K562 (cell line): ENCODE data around the gene TSPAN15. TPM values are rescaled to one million over a fixed set of nuclear protein-coding genes. Genes with fewer than 3 reads are reported as not detected.
A peak's percentile ranks its signal among the peaks of the same experiment; 100 is the strongest.

ENCODE experiments used
- BCL6 ChIP-seq: fragments of 250-450 bp; sonication (Bioruptor Pico); IDR thresholded peaks from 2 replicates; pipeline ENCODE4 v1.4.0; 2020
- BCOR ChIP-seq: fragments of 450-650 bp; IDR thresholded peaks from 2 replicates; pipeline ENCODE4 v1.6.1; 2016
- BRF1 ChIP-seq: IDR thresholded peaks from 3 replicates; pipeline ENCODE4 v1.6.1; 2011; ENCODE audit warnings: borderline replicate concordance, mild to moderate bottlenecking; ENCODE audit not compliant: insufficient read length; ENCODE audit errors: extremely low read depth
- CBFA2T2 ChIP-seq: fragments of 450-650 bp; conservative IDR thresholded peaks from 2 replicates; pipeline ENCODE4 v1.6.1; 2017; ENCODE audit warnings: mild to moderate bottlenecking
- FIP1L1 ChIP-seq: fragments of 200-400 bp; formaldehyde crosslinking; IDR thresholded peaks from 2 replicates; pipeline ENCODE4 v1.6.1; 2018; ENCODE audit warnings: mild to moderate bottlenecking, low read depth, low read length; ENCODE audit not compliant: poor library complexity, severe bottlenecking
- GATA2 ChIP-seq: sonication (generic); formaldehyde crosslinking; IDR thresholded peaks from 2 replicates; pipeline ENCODE4 v1.4.0; 2020; ENCODE audit warnings: mild to moderate bottlenecking, missing genetic modification reagents
- GATAD2B ChIP-seq: fragments of 450-650 bp; IDR thresholded peaks from 2 replicates; pipeline ENCODE4 v1.6.1; 2017; ENCODE audit warnings: mild to moderate bottlenecking, borderline replicate concordance
- GTF2E2 ChIP-seq: fragments of 200-800 bp; sonication (Bioruptor generic); IDR thresholded peaks from 2 replicates; pipeline ENCODE4 v1.6.1; 2016; ENCODE audit warnings: missing genetic modification characterization, missing compliant biosample characterization
- HDAC3 ChIP-seq: fragments of 450-650 bp; IDR thresholded peaks from 2 replicates; pipeline ENCODE4 v1.6.1; 2018; ENCODE audit warnings: borderline replicate concordance, mild to moderate bottlenecking, moderate library complexity; ENCODE audit not compliant: partially characterized antibody
- HMG20B ChIP-seq: fragments of 250-450 bp; sonication (Bioruptor Pico); IDR thresholded peaks from 2 replicates; pipeline ENCODE4 v1.5.0; 2021; ENCODE audit warnings: mild to moderate bottlenecking
- IRF2 ChIP-seq: sonication (generic); formaldehyde crosslinking; IDR thresholded peaks from 2 replicates; pipeline ENCODE4 v1.8.1; 2022; ENCODE audit warnings: mild to moderate bottlenecking, missing genetic modification reagents
- MAFG ChIP-seq: fragments of 450-650 bp; conservative IDR thresholded peaks from 2 replicates; pipeline ENCODE4 v1.6.1; 2016; ENCODE audit warnings: missing genetic modification characterization, missing compliant biosample characterization
- MAFK ChIP-seq: IDR thresholded peaks from 2 replicates; pipeline ENCODE4 v1.6.1; 2011; ENCODE audit warnings: low read length, improper control_type of control experiment
- NFATC3 ChIP-seq: fragments of 450-650 bp; IDR thresholded peaks from 2 replicates; pipeline ENCODE4 v1.6.1; 2017; ENCODE audit warnings: mild to moderate bottlenecking
- PHF8 ChIP-seq: fragments of 200-600 bp; sonication (generic); IDR thresholded peaks from 2 replicates; pipeline ENCODE4 v1.6.1; 2012; ENCODE audit warnings: mixed run types, mild to moderate bottlenecking, inconsistent platforms, low read length, moderate library complexity, borderline replicate concordance
- SETDB1 ChIP-seq: IDR thresholded peaks from one replicate; pipeline ENCODE4 v1.6.1; 2012; ENCODE audit warnings: low read length, control low read depth, inconsistent platforms
- WHSC1 ChIP-seq: IDR thresholded peaks from one replicate; pipeline ENCODE4 v1.6.1; 2012; ENCODE audit warnings: low read length, control low read depth, inconsistent platforms
- ZBTB33 ChIP-seq: sonication (generic); formaldehyde crosslinking; IDR thresholded peaks from 2 replicates; pipeline ENCODE4 v1.8.1; 2023; ENCODE audit warnings: mild to moderate bottlenecking, missing genetic modification reagents
- ZKSCAN1 ChIP-seq: fragments of 150-350 bp; IDR thresholded peaks from 2 replicates; pipeline ENCODE4 v1.6.1; 2016; ENCODE audit warnings: low read depth, low read length
- ZNF12 ChIP-seq: sonication (generic); formaldehyde crosslinking; IDR thresholded peaks from 2 replicates; pipeline ENCODE4 v1.4.0; 2020; ENCODE audit warnings: mild to moderate bottlenecking, missing genetic modification reagents
- ZNF274 ChIP-seq: IDR thresholded peaks from 2 replicates; pipeline ENCODE4 v1.6.1; 2011; ENCODE audit warnings: low read depth, mild to moderate bottlenecking, low read length, moderate library complexity, borderline replicate concordance
- ZNF311 ChIP-seq: fragments of 250-450 bp; sonication (Bioruptor Pico); IDR thresholded peaks from 2 replicates; pipeline ENCODE4 v1.4.0; 2020; ENCODE audit warnings: mild to moderate bottlenecking, moderate library complexity
- ZNF436 ChIP-seq: fragments of 250-450, 450-650 bp; sonication (Bioruptor Pico); formaldehyde crosslinking; IDR thresholded peaks from 2 replicates; pipeline ENCODE4 v1.7.0; 2020; ENCODE audit warnings: mild to moderate bottlenecking
- ZNF551 ChIP-seq: fragments of 250-450 bp; sonication (Bioruptor Pico); IDR thresholded peaks from 2 replicates; pipeline ENCODE4 v1.5.0; 2021; ENCODE audit warnings: mild to moderate bottlenecking, moderate library complexity
- ZNF586 ChIP-seq: fragments of 450-650 bp; formaldehyde crosslinking; conservative IDR thresholded peaks from 2 replicates; pipeline ENCODE4 v1.4.0; 2020; ENCODE audit warnings: mild to moderate bottlenecking, moderate library complexity
- ZNF696 ChIP-seq: fragments of 250-450 bp; sonication (Bioruptor Pico); conservative IDR thresholded peaks from 2 replicates; pipeline ENCODE4 v1.4.0; 2020; ENCODE audit warnings: mild to moderate bottlenecking, moderate library complexity
- ZNF717 ChIP-seq: fragments of 250-450 bp; sonication (Bioruptor Pico); IDR thresholded peaks from 2 replicates; pipeline ENCODE4 v1.5.0; 2021
- ZNF785 ChIP-seq: fragments of 250-450 bp; sonication (Bioruptor Pico); IDR thresholded peaks from 2 replicates; pipeline ENCODE4 v1.4.0; 2020; ENCODE audit warnings: mild to moderate bottlenecking
- polyA plus RNA-seq, 8 experiments: library from polyadenylated mRNA; depleted of rRNA in 4 of 8; stranded (reverse) in 5 of 8; unstranded in 3 of 8; fragments of >200 nt; fragmentation: Nextera tagmentation in 2 of 8; fragmentation: Illumina TruSeq in 1 of 8; extraction: Ambion mirVana in 2 of 8; extraction: Trizol in 1 of 8; gene quantifications; 2 replicates each; pipeline versions ENCODE4 v1.2.1 to v1.2.3, GENCODE V29; 2011 to 2014; ENCODE audit warnings: inconsistent platforms in 1 of 8, missing spikeins in 1 of 8
- total RNA-seq, 7 experiments: library from RNA; depleted of rRNA in 6 of 7; stranded (reverse); fragments of >200 nt in 6 of 7; fragmentation: Illumina TruSeq in 2 of 7; extraction: Trizol in 2 of 7; gene quantifications; 2 replicates each; pipeline versions ENCODE4 v1.2.1 to v1.2.3, GENCODE V29; 2011 to 2021; ENCODE audit warnings: low replicate concordance in 1 of 7
- TF ChIP-seq, protein P1 (sequence below): sonication (generic); formaldehyde crosslinking; IDR thresholded peaks from 2 replicates; pipeline ENCODE4 v1.8.0; 2022; ENCODE audit warnings: mild to moderate bottlenecking, low read depth, missing genetic modification reagents
- TF ChIP-seq, protein P2 (sequence below): IDR thresholded peaks from 2 replicates; pipeline ENCODE4 v1.6.1; 2014; ENCODE audit warnings: antibody characterized with exemption

Gene TSPAN15
- total and polyA plus RNA-seq, 9 of the 15 experiments (the other 6 are each of a cell fraction or from before 2014, with no cell fraction given), result 0.33 to 1.0 (median 0.45) TPM; not detected in 2

- peak; percentile 33; the same call in 1 of the 2 replicates for TF ChIP-seq GATA2 (CRISPR knock-in tag)
- peak; percentile 99 for TF ChIP-seq MAFG (tag)
- TF ChIP-seq BCL6 (CRISPR knock-in tag), result no peak
- no peak for TF ChIP-seq ZNF274
- no peak for TF ChIP-seq FIP1L1
- no peak for TF ChIP-seq NFATC3
- TF ChIP-seq IRF2 (CRISPR knock-in tag), result no peak
- no peak for TF ChIP-seq PHF8
- TF ChIP-seq ZNF436 (CRISPR knock-in tag), result no peak
- no peak for TF ChIP-seq HMG20B (CRISPR knock-in tag)
- no peak for TF ChIP-seq WHSC1
- no peak for TF ChIP-seq SETDB1
- no peak for TF ChIP-seq HDAC3
- TF ChIP-seq BCOR, result no peak
- TF ChIP-seq GTF2E2, result no peak
- no peak for TF ChIP-seq BRF1
- no peak for TF ChIP-seq ZBTB33 (CRISPR knock-in tag)
- peak; percentile 97 for TF ChIP-seq MAFK
- no peak for TF ChIP-seq ZNF12 (CRISPR knock-in tag)
- TF ChIP-seq ZNF586, result no peak
- no peak for TF ChIP-seq ZNF717 (CRISPR knock-in tag)
- TF ChIP-seq, protein P1, sequence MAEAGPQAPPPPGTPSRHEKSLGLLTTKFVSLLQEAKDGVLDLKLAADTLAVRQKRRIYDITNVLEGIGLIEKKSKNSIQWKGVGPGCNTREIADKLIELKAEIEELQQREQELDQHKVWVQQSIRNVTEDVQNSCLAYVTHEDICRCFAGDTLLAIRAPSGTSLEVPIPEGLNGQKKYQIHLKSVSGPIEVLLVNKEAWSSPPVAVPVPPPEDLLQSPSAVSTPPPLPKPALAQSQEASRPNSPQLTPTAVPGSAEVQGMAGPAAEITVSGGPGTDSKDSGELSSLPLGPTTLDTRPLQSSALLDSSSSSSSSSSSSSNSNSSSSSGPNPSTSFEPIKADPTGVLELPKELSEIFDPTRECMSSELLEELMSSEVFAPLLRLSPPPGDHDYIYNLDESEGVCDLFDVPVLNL (CRISPR knock-in tag), result no peak
- no peak for TF ChIP-seq ZNF311 (CRISPR knock-in tag)
- TF ChIP-seq ZNF785 (CRISPR knock-in tag), result no peak
- no peak for TF ChIP-seq ZKSCAN1
- TF ChIP-seq CBFA2T2, result no peak
- no peak for TF ChIP-seq ZNF551 (CRISPR knock-in tag)
- no peak for TF ChIP-seq GATAD2B
- TF ChIP-seq, protein P2, sequence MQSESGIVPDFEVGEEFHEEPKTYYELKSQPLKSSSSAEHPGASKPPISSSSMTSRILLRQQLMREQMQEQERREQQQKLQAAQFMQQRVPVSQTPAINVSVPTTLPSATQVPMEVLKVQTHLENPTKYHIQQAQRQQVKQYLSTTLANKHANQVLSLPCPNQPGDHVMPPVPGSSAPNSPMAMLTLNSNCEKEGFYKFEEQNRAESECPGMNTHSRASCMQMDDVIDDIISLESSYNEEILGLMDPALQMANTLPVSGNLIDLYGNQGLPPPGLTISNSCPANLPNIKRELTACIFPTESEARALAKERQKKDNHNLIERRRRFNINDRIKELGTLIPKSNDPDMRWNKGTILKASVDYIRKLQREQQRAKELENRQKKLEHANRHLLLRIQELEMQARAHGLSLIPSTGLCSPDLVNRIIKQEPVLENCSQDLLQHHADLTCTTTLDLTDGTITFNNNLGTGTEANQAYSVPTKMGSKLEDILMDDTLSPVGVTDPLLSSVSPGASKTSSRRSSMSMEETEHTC, result no peak
- no peak for TF ChIP-seq ZNF696
These were observed 4.6 kb upstream of the TSPAN15 start (continued) for GRCh38 chr10:69446650-69447151.
